Sigmoid colon (tissue), 4 donors: Measurements from ENCODE around the gene RUSC1.

Source experiments
- EP300 ChIP-seq, 4 donors: sonication (generic); formaldehyde crosslinking; IDR thresholded peaks; one replicate each; pipeline ENCODE4 v1.6.1; 2017; ENCODE audit warnings: antibody characterized with exemption in 4 of 4
- POLR2A ChIP-seq, 2 donors: fragments of 450-650 bp; IDR thresholded peaks; one replicate each; pipeline ENCODE4 v1.6.1; 2016; ENCODE audit warnings: antibody characterized with exemption in 2 of 2, mild to moderate bottlenecking in 2 of 2, moderate library complexity in 2 of 2
- POLR2AphosphoS5 ChIP-seq, 4 donors: sonication (generic); formaldehyde crosslinking; IDR thresholded peaks; one replicate each; pipeline ENCODE4 v1.6.1; 2017; ENCODE audit warnings: antibody characterized with exemption in 4 of 4
- TF ChIP-seq, protein P1 (sequence below), 4 experiments: fragments of 450-650 bp in 3 of 4; fragments of 200-600 bp in 1 of 4; IDR thresholded peaks; one replicate each; pipeline ENCODE4 v1.5.1; 2016 to 2019; ENCODE audit warnings: antibody characterized with exemption in 4 of 4, mild to moderate bottlenecking in 3 of 4, moderate library complexity in 2 of 4

DNA sequence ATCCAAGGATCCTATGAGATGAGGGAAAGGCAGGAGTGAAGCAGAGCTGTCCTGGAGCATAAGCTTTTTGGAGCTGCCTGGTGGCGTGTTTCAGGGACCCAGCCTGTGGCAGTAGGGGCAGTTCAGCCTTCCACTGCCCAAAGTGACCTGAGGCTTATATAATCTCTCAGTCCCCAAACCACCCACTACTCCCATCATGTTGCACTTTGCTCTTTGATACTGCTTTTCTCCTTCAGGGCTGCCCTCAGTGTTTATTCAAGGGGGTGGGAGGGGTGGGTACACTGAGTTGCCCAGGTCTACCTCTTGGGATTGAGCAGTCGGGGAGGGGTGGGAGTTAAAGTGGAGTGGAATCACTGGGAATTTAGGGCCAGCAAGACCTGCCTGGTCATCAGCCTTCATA lies 34.1 kb upstream of the RUSC1 start:
- TF ChIP-seq POLR2A (IDR thresholded peaks at IDR 0.05) (no peak), POLR2AphosphoS5 (IDR thresholded peaks at IDR 0.05) (no peak), EP300 (IDR thresholded peaks at IDR 0.05) (no peak)
- TF ChIP-seq, protein P1, sequence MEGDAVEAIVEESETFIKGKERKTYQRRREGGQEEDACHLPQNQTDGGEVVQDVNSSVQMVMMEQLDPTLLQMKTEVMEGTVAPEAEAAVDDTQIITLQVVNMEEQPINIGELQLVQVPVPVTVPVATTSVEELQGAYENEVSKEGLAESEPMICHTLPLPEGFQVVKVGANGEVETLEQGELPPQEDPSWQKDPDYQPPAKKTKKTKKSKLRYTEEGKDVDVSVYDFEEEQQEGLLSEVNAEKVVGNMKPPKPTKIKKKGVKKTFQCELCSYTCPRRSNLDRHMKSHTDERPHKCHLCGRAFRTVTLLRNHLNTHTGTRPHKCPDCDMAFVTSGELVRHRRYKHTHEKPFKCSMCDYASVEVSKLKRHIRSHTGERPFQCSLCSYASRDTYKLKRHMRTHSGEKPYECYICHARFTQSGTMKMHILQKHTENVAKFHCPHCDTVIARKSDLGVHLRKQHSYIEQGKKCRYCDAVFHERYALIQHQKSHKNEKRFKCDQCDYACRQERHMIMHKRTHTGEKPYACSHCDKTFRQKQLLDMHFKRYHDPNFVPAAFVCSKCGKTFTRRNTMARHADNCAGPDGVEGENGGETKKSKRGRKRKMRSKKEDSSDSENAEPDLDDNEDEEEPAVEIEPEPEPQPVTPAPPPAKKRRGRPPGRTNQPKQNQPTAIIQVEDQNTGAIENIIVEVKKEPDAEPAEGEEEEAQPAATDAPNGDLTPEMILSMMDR (IDR thresholded peaks at IDR 0.05), result no peak
